Activated T-cell treated with anti-CD3 and anti-CD28 coated beads, Interleukin-2, amount 50 U/mL, for 1 hour (primary cell): Measurements from ENCODE around the gene CFAP251.
"Not testable (repeated sequence)": the region's sequence is repeated elsewhere in the genome, so short reads cannot be mapped to it uniquely, and the experiment has no call there.

ENCODE experiments used
- DNase-seq: peaks from one replicate; pipeline ENCODE4 v3.0.0-alpha.2; 2020

CFAP251 gene

DNA sequence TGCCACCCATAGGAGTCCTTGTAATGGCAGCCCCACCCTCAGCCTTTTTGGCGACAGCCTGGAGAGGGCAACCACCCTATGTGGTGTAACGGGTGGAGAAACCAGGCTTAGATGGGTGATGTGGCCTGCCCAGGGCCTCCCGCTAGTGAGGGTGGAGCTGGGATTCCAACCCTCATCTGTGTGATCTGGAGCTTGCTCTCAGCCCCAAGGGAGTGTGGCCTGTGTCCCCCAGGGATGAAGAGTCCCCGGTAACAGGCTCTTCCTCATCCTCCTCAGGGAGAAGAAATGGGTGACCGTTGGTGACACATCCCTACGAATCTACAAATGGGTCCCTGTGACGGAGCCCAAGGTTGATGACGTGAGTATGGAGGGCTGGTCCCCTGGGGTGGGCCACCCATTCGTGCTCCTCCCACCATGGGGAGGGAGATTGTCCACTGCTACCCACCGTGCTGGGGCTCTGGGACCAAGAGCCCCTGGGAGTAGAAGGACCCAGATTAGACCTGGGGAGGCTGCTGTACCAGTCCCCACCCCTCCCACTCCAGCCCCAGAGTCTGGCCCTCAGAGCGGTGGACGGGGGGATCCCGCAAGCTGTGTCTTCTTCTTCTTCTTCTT is 112.1 kb downstream of the CFAP251 start:
- DNase-seq = no peak

- peak; percentile 66 for DNase-seq
Measured at GRCh38 chr12:122031342-122032216, 113.2 kb downstream of the CFAP251 start.

DNA sequence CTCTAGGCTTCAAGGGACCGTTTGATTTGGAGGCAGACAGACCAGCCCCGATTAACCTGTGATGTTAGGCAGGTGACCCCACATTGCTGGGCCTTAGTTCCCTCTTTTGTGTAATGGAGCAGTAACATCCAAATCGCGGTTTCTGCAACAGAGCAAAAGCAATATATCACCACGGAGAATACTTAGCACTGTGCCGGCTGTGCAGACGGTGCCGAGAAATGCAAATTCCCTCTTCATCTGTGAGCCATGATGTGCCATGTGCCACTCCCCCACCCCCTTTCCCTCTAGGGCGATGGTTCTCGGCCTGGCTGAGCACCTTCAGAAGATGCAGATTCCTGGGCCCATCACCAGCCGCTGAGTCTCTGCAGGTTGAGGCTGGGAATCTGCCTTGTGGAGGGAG is 114.2 kb downstream of the CFAP251 start:
- no peak for DNase-seq

DNA sequence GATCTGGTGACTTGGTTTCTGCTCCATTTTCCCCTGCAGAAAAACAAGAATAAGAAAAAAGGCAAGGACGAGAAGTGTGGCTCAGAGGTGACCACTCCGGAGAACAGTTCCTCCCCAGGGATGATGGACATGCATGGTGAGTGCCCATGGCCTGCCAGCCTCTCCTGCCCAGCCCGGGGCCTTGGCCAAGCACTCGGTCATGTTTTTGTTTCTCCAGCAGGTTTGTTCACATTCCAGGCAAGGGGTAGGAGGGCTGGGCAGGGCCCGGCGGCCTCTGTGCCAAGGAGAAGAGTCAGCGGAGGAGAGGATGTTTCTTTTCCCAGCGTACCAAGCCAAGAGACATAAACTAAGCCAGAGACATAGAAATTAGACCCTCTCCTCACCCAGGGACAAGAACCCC is 116.9 kb downstream of the CFAP251 start:
- DNase-seq = no peak

DNA sequence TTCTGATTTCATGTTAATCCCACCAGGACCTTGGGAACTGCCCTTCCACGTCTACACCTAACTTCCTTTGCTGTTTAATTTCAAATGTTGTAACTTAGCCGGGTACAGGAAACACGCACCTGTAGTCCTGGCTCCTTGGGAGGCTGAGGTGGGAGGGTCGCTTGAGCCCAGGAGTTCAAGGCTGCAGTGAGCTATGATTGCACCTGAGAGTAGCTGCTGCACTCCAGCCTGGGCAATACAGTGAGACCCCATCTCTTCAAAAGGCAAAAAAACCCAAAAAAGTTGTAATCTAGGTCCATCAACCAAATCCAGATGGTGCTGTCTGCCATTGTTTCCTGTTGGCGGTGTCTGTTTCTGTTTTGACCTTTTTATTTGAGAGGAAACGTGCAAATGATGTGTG is 117.8 kb downstream of the CFAP251 start:
- DNase-seq = no peak

DNA sequence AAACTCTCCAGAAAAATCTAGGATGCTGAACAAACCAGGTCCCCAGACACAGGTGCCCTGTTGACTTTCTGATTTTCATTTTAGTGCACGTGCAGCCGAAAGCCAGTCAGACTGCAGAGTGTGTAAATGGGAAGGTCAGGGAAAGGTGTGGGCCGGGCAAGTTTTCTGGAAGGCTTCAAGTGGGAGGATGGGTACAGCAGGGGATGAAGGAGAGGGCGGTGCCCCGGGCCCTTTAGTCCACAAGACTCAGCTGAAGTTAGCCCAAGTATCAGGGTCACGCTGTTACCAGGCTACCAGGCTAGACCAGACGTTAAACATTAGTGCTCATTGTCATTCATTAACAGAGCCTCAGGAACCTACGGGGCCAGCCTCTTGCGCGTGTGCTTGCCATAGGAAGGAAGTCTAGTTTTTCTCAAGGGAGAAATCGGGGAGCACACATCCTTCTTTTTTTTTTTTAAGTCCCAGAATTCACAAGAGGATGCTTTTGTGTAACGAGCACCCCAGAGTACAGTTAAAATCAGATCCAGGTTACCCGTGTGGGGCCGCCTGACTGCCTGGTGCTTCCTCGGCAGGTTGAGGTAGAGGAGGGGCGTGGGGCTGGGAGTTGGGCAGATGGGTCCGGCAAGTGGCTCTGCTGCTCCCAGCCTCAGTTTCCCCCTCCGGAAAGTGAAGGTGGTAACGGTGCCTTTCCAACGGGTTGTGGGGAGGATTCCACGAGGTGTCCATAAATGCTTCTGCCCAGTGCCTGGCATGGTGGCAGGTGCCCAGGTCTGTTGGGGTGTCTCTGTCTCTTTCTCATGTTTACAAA is 122.4 kb downstream of the CFAP251 start:
- no peak for DNase-seq

DNA sequence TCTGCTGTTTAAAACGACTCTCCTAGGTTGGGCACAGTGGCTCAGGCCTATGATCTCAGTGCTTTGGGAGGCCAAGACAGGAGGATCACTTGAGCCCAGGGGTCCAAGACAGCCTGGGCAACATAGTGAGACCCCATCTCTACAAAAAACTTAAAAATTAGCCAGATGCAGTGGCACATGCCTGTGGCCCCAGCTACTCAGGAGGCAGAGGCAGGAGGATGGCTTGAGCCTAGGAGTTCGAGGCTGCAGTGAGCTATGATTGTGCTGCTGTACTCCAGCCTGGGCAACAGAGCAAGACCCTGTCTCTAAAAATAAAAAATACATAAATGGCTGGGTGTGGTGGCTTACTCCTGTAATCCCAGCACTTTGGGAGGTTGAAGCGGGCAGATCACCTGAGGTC is 123.1 kb downstream of the CFAP251 start:
- not testable (repeated sequence) for DNase-seq

GRCh38 chr12:122042910-122043309 is 124.5 kb downstream of the CFAP251 start:
- DNase-seq = no peak

- no peak for DNase-seq
Measured at GRCh38 chr12:122043476-122043875, 125.1 kb downstream of the CFAP251 start.

DNA sequence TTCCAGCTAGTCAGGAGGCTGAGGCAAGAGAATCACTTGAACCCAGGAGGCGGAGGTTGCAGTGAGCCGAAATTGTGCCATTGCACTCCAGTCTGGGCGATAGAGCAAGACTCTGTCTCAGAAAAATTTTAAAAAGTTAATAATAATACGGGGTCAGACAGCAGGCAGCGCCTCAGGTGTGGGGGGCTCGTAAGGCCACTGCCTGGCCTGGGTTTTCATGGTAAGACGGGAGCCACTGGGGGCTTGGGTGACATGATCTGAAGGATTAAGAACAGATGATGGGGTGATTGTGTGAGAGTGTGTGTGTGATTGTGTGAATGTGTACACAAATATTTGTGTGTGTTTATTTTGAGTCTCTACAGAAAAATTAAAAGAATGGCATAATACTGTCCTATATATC is 126.9 kb downstream of the CFAP251 start:
- no peak for DNase-seq

DNA sequence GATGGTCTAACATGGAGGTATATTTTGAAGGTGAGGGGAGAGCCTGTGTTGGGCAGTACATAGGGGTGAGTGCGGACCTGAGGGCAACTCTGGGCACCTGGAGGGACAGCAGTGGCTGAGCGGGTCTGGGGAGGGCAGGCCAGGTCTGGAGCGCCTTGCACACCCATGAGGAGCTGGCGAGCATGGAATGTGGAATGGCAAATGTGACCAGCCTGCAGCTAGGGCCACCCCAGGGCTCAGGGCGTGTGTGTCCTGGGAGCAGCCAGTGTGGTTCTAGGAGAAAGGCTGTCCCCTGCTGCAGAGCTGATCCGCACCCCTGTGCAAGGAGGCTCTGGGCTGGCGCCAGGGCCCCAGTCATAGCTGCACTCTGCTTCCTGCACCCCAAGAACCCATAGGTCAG is 127.8 kb downstream of the CFAP251 start:
- DNase-seq = no peak

GRCh38 chr12:122048151-122048550 is 129.8 kb downstream of the CFAP251 start:
- no peak for DNase-seq

DNA sequence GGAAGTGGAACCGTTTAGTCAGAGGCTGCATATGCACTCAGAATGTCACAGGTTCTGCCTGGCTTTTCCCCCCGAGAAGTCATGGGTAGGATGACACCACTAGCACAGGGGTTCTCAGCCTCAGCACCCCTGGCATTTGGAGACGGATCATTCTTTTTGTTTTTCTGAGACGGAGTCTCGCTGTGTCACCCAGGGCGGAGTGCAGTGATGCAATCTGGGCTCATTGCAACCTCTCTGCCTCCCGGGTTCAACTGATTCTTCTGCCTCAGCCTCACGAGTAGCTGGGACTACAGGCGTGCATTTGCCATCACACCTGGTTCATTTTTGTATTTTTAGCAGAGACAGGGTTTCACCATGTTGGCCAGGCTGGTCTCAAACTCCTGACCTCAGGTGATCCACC is 131.4 kb downstream of the CFAP251 start:
- no peak for DNase-seq

GRCh38 chr12:122050706-122051105 is 132.3 kb downstream of the CFAP251 start:
- no peak for DNase-seq

DNA sequence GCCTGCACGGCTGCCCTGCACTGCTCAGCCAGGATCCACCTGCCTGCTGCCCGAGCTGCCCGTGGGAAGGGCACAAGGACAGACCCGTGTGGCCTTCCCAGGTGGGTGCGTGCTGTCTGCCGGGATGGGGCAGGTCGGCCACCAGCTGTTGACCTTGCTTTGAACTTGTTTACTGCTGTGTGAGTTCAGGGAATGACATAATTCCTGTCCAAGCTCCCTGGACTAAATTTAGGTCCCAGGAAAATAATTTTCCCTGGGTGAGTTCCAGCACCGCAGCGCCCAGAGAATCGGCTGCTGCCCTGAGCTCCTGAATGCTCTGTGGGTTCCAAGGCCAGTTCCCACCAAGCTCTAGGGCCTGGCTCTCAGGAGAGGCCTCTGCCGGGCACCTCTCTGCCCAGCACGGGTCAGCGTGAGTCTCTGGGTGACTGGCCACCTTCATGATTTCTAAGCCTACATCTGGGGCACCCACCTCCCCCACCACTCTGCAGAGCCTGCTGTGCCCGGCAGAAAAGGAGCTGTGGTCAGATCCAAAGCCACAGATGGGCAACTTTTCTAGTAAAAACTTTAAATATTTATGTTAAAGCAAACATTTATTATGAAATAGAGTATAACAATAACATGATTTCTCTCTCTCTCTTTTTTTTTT is 133.0 kb downstream of the CFAP251 start:
- DNase-seq = no peak

- no peak for DNase-seq
Measured at GRCh38 chr12:122052285-122052684, 133.9 kb downstream of the CFAP251 start.
